H54 (cell line): ENCODE data around the gene NINL.
A peak's percentile ranks its signal among the peaks of the same experiment; 100 is the strongest.
"Not testable (repeated sequence)": the region's sequence is repeated elsewhere in the genome, so short reads cannot be mapped to it uniquely, and the experiment has no call there.

Source experiments
- DNase-seq: peaks from one replicate; pipeline ENCODE4 v3.0.0; 2011; ENCODE audit warnings: low spot score, mixed read lengths; ENCODE audit not compliant: insufficient read length
- FAIRE-seq: peaks from 3 replicates; lab custom pipeline; 2011; peaks lifted over from hg19 to GRCh38; lab: Jason Lieb, UNC
- POLR2A ChIP-seq: IDR thresholded peaks from 2 replicates; pipeline ENCODE4 v1.6.1; 2011; ENCODE audit warnings: low read depth, mild to moderate bottlenecking, low read length

Gene NINL

DNA sequence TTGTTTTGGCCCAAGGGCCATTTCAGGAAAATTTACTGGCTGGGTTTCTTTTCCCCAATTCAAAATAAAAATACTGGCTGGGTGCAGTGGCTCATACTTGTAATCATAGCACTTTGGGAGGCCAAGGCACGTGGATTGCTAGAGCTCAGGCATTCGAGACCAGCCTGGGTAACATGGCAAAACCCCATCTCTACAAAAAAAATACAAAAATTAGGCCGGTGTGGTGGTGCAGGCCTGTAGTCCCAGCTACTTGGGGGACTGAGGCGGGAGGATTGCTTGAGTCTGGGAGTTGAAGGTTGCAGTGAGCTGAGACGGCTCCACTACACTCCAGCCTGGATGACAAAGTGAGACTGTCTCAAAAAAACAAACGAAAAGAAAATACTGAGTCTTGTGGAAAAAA, 60.0 kb downstream of the NINL start:
- DNase-seq (no peak), FAIRE-seq (no peak)
- TF ChIP-seq POLR2A, result no peak

GRCh38 chr20:25521382-25521781, 63.9 kb downstream of the NINL start:
- no peak for TF ChIP-seq POLR2A
- DNase-seq (no peak), FAIRE-seq (no peak)

DNA sequence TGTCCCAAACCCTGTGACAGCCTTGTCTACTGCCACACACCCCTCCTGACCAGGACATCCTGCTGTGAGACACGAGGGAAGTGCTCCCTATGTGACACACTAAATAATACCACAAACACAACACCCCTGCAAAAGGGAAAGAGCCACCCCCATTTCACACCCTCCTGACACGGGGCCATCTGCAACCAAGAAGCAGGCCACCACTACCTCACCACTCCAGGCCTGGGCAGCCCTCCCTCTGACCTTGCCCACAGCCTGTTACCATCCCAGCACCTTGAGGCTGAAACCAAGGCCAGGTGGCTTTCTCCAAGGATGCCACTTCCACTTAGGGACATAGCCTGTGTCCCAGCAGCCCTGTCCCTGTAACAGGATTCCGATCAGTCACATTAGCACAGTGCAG, 68.2 kb downstream of the NINL start:
- FAIRE-seq (no peak), DNase-seq (no peak)
- no peak for TF ChIP-seq POLR2A

DNA sequence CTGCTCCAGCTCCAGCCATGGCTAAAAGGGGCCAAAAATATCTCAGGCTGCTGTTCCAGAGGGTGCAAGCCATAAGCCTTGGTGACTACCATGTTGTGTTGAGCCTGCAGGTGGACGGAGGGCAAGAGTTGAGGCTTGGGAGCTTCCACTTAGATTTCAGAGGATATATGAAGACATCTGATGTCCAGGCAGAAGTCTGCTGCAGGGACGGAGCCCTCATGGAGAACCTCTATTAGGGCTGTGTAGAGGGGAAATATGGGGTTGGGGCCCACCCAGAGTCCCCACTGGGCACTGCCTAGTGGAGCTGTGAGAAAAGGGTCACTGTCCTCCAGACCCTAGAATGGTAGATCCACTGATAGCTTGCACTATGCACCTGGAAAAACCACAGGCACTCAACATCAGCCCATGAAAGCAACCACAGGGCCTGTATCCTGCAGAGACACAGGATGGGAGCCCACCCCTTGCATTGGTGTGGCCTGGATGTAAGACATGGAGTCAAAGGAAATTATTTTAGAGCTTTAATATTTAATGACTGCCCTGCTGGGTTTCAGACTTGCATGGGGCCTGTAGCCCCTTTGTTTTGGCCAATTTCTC, 70.5 kb downstream of the NINL start:
- DNase-seq, result no peak
- FAIRE-seq, result no peak
- no peak for TF ChIP-seq POLR2A

GRCh38 chr20:25514195-25514594, 71.1 kb downstream of the NINL start:
- no peak for DNase-seq
- no peak for FAIRE-seq
- no peak for TF ChIP-seq POLR2A

DNA sequence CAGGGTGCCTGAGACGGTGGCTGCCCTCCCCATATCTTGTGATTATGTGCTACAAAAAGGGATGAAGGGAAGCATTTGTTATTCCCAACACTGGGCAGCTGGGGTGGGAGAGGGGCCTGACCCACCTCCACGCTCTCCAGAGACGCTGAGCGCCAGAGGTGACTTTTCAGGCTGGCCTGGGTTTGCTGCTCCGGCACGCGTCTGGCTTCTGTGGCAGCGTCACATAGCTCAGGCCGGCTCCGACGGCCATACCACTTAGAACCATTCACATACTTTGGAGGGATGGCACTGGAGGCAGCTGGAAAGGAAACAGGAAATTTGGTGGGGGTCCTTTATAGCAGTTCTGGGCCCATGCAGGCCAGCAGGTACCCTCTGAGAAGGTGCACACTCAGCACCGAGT, 72.6 kb downstream of the NINL start:
- FAIRE-seq (no peak), DNase-seq (no peak)
- TF ChIP-seq POLR2A, result no peak

- TF ChIP-seq POLR2A, result no peak
- no peak for FAIRE-seq
These were observed 74.1 kb downstream of the NINL start for GRCh38 chr20:25511183-25511582.

DNA sequence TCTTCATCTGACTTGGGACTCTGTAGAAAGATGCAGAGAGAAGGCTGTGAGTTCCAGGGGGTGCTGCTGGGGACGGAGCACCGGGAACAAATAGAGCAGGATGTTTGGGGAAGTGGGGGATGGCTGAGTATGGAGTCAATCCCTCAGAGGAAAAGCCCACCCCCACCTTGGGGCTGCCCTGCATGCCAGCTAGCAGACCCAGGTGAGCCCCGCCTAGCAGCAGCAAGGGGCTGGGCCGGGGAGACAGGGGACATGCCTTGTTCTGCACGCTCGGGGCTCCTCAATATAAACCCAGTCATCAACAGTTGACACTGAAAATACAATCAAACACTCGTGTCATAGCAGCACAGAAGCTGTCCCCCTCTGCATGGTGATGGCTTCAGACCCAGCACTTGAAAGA, 74.6 kb downstream of the NINL start:
- no peak for FAIRE-seq
- no peak for TF ChIP-seq POLR2A
- DNase-seq, result no peak

More at GRCh38 chr20:25511183-25511582, 74.1 kb downstream of the NINL start:
- no peak for DNase-seq

DNA sequence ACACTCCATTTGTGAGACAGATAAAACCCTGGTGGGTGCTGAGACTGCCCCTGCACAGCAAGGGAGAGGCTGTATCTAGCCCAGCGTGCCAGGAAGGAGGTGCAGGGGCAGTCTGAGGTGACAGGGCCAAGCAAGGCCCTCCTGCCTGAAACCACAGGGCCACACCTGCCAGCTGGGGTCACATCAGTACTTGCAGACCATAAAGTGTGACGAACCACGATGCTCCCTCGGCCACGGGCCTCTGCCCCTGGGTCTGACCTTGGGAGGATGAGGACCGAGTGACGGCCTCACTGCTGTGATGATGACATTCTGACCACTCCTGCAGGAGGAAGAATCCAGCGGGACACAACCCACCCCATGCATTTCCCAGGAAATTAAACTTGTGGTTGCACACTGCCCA, 75.1 kb downstream of the NINL start:
- no peak for TF ChIP-seq POLR2A
- FAIRE-seq (no peak), DNase-seq (no peak)

- DNase-seq (no peak), FAIRE-seq (no peak)
- no peak for TF ChIP-seq POLR2A
These were observed 76.2 kb downstream of the NINL start for GRCh38 chr20:25509084-25509483.

GRCh38 chr20:25508083-25508770, 77.1 kb downstream of the NINL start:
- FAIRE-seq (no peak), DNase-seq (peak; percentile 85)
- no peak for TF ChIP-seq POLR2A

- DNase-seq (no peak), FAIRE-seq (no peak)
- TF ChIP-seq POLR2A, result no peak
These were observed 77.8 kb downstream of the NINL start for GRCh38 chr20:25507385-25508082.

GRCh38 chr20:25504366-25505135, 80.8 kb downstream of the NINL start:
- TF ChIP-seq POLR2A, result no peak
- FAIRE-seq, result no peak
- DNase-seq, result no peak

DNA sequence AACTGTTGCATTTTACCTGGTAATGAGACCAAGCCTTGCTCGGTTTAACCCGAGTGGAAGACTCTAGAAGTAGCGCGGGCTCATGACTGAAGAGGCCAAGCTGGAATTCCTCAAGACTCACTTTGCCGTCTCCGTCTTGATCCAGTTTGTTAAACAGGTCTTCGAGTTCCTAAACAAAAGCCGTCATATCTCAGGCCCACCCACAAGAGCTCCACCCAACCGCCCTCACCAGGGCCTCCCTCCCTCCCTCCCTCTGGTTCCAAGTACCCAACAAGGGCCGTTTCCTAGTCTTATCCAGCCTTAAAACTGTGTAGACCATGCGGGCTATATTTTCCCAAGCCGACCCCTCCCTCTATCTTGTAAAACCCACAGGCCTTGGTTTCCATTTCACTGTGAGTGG, 81.4 kb downstream of the NINL start:
- no peak for FAIRE-seq
- TF ChIP-seq POLR2A, result no peak

DNA sequence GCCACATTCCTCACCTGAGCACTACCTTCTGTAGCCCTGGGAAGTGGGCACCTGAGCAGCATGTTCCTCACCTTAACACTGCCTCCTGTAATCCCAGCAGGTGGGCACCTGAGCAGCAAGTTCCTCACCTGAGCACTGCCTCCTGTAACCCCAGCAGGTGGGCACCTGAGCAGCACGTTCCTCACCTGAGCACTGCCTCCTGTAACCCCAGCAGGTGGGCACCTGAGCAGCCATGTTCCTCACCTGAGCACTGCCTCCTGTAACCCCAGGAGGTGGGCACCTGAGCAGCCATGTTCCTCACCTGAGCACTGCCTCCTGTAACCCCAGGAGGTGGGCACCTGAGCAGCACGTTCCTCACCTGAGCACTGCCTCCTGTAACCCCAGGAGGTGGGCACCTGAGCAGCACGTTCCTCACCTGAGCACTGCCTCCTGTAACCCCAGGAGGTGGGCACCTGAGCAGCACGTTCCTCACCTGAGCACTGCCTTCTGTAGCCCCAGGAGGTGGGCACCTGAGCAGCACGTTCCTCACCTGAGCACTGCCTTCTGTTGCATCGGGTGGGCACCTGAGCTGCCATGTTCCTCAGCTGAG, 82.2 kb downstream of the NINL start:
- not testable (repeated sequence) for FAIRE-seq, DNase-seq

More for the DNA sequence above, 81.4 kb downstream of the NINL start:
- DNase-seq, result no peak
